Activated CD8-positive, alpha-beta memory T cell treated with anti-CD3 and anti-CD28 coated beads, Interleukin-2, amount 50 U/mL, for 1 hour (primary cell): ENCODE data around the gene PCDHGA10.
"Not testable (repeated sequence)": the region's sequence is repeated elsewhere in the genome, so short reads cannot be mapped to it uniquely, and the experiment has no call there.

Experiments
- DNase-seq: peaks from one replicate; pipeline ENCODE4 v3.0.0-alpha.2; 2020; ENCODE audit errors: extremely low read depth

PCDHGA10 gene

DNA sequence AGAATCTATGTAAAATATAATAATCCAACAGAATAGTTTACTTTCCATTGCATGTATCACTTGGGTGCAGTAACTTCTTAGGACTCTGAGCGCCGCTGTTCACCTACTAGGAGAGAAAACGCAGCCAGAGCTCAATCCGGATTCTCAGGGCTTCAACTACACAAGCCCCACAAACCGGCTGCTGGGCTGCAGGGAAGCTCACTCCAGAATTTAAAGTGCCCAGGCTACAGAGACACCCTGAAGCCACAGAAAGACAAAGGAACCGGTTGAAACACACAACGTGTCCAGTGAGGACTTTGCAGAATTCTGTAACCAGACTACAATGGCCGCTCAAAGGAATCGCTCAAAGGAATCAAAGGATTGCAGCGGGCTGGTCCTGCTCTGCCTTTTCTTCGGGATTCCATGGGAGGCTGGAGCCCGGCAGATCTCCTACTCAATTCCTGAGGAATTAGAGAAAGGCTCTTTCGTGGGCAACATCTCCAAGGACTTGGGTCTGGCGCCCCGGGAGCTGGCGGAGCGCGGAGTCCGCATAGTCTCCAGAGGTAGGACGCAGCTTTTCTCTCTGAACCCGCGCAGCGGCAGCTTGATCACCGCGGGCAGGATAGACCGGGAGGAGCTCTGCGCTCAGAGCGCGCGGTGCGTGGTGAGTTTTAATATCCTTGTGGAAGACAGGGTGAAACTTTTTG lies at the start of gene PCDHGA10:
Gene PCDHGA10, plus strand, starts transcription at position 134 of the 686 bp plus-strand sequence. Its CDS starts 189 bp downstream, at position 323.
- no peak for DNase-seq

DNA sequence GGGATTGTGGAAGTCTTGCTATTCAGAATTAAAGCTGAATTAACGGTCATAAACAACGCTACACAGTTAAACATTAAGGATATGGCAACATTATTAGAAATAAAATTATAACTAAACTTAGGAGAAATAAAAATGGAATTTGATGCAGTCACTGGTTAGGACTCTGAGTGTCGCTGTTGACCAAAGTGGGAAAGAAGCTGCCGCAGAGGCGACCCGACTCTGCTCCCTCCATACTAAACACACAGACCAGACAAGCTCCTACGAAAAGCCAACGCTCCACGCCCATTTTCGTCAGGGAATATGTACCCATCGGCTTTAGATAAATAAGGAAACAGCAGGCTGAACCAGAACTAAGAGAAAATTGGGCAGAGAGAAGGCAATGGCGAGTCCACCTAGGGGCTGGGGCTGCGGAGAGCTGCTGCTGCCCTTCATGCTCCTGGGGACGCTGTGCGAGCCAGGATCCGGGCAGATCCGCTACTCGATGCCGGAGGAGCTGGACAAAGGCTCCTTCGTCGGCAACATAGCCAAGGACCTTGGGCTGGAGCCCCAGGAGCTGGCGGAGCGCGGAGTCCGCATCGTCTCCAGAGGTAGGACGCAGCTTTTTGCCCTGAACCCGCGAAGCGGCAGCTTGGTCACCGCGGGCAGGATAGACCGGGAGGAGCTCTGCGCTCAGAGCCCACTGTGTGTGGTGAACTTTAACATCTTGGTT lies 48.7 kb upstream of the PCDHGA10 start, which contains the start of gene PCDHGA5:
Gene PCDHGA5, plus strand, starts transcription at position 211 of the 709 bp plus-strand sequence. Its CDS starts 169 bp downstream, at position 380.
- no peak for DNase-seq

DNA sequence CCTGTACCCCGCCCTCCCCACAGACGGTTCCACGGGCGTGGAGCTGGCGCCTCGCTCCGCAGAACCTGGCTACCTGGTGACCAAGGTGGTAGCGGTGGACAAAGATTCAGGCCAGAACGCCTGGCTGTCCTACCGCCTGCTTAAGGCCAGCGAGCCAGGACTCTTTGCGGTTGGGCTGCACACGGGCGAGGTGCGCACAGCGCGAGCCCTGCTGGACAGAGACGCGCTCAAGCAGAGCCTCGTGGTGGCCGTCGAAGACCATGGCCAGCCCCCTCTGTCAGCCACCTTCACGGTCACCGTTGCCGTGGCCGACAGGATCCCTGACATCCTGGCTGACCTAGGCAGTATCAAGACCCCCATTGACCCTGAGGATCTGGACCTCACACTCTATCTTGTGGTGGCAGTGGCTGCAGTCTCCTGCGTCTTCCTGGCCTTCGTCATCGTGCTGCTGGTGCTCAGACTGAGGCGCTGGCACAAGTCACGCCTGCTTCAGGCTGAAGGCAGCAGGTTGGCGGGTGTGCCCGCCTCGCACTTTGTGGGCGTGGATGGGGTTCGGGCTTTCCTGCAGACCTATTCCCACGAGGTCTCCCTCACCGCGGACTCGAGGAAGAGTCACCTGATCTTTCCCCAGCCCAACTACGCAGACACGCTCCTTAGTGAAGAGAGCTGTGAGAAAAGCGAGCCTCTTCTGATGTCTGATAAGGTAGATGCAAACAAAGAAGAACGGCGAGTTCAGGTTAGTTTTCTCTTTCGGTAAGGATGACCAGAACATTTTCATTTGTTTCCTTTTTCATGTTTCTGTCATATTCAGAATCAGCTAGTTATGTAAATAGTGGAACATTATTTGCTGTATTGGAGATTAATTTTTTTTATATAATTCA lies 46.5 kb upstream of the PCDHGA10 start:
- DNase-seq = no peak

DNA sequence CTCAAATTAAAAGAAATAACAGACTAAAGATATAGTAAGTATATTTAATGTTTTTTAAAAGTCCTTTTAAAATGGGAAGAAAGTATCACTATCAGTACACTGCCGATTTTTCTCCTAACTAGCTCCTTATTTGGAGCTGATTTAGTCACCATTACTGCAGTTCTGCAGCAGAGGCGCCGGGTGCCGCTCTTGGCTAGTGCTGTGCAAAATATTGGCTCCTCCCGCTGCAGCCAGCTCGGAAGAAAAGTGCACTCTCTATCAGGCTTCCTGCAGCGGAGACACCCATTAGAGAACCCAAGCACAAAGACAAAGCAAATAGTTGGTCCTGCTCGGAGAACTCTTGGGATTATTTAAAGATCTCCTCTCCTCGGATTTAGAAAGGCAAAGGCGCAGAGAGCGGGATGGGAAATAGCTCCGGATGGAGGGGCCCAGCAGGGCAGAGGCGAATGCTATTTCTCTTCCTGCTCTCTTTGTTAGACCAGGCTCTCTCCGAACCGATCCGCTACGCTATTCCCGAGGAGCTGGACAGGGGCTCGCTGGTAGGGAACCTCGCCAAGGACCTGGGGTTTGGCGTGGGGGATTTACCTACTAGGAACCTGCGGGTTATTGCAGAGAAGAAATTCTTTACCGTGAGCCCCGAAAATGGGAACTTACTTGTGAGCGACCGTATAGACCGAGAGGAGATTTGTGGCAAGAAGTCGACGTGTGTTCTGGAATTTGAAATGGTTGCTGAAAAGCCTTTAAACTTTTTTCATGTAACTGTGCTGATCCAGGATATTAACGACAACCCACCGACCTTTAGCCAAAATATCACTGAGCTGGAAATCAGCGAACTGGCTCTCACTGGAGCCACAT lies 42.6 kb upstream of the PCDHGA10 start, which contains the start of gene PCDHGB3:
Gene PCDHGB3, plus strand, starts transcription at position 249 of the 855 bp plus-strand sequence. Its CDS starts 153 bp downstream, at position 402.
- DNase-seq = no peak

DNA sequence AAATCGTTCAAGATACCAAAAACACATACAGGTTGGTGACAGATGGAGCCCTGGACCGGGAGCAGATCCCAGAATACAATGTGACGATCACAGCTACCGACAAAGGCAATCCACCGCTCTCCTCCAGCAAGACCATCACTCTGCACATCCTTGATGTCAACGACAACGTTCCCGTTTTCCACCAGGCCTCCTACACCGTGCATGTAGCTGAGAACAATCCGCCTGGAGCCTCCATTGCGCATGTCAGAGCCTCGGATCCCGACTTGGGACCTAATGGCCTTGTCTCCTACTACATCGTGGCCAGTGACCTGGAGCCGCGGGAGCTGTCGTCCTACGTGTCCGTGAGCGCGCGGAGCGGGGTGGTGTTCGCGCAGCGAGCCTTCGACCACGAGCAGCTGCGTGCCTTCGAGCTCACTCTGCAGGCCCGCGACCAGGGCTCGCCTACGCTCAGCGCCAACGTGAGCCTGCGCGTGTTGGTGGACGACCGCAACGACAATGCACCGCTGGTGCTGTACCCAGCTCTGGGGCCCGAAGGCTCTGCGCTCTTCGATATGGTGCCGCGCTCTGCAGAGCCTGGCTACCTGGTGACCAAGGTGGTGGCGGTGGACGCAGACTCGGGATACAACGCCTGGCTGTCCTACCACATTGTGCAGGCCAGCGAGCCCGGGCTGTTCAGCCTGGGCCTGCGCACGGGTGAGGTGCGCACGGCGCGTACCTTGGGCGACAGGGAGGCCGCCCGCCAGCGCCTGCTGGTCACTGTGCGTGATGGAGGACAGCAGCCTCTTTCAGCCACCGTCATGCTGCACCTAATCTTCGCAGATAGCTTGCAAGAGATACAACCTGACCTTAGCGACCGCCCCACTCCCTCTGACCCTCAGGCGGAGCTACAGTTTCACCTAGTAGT lies 41.0 kb upstream of the PCDHGA10 start:
- no peak for DNase-seq

DNA sequence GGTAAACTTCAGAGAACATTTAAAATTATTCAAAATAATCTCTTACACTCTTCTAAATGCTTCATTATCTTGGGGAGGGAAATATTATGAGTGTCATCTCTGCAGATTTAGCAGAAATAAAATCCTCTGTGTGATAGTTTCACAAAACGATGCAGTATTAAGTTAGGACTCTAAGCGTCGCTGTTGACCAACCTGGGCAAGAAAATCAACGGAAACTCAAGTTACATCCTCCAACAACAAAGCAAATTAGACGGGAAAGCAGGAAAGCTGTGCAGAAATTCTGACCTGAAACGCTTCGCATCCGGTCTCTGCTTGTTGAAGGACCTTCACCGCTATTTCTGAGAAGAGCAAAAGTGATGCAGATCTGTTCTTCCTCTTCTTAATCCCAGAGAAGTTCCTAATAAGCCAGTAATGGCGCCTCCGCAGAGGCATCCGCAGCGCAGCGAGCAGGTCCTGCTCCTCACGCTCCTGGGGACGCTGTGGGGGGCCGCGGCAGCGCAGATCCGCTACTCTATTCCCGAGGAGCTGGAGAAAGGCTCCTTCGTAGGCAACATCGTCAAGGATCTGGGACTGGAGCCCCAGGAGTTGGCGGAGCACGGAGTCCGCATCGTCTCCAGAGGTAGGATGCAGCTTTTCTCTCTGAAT lies 39.0 kb upstream of the PCDHGA10 start, which contains the start of gene PCDHGA6:
Gene PCDHGA6, plus strand, starts transcription at position 219 of the 645 bp plus-strand sequence. Its CDS starts 193 bp downstream, at position 412.
- no peak for DNase-seq

DNA sequence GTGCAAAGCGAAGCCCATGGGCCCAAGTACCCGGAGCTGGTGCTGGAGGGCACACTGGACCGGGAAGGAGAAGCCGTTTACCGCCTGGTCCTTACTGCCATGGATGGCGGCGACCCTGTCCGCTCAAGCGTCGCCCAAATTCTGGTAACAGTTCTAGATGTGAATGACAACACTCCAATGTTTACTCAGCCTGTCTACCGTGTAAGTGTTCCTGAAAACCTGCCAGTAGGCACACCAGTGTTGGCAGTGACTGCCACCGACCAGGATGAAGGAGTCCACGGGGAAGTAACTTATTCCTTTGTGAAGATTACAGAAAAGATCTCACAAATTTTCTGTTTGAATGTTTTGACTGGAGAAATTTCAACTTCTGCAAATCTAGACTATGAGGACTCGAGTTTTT lies 38.2 kb upstream of the PCDHGA10 start:
- no peak for DNase-seq

DNA sequence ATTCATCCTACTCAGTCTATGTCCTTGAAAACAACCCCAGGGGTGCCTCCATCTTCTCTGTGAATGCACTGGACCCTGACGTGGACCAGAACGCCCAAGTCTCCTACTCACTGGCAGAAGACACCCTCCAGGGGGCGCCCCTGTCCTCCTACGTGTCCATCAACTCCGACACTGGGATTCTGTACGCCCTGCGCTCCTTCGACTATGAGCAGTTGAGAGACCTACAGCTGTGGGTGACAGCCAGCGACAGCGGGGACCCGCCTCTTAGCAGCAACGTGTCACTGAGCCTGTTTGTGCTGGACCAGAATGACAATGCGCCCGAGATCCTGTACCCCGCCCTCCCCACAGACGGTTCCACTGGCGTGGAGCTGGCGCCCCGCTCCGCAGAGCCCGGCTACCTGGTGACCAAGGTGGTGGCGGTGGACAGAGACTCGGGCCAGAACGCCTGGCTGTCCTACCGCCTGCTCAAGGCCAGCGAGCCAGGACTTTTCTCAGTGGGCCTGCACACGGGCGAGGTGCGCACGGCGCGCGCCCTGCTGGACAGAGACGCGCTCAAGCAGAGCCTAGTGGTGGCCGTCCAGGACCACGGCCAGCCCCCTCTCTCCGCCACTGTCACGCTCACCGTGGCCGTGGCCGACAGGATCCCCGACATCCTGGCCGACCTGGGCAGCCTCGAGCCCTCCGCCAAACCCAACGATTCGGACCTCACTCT lies 37.2 kb upstream of the PCDHGA10 start:
- not testable (repeated sequence) for DNase-seq

DNA sequence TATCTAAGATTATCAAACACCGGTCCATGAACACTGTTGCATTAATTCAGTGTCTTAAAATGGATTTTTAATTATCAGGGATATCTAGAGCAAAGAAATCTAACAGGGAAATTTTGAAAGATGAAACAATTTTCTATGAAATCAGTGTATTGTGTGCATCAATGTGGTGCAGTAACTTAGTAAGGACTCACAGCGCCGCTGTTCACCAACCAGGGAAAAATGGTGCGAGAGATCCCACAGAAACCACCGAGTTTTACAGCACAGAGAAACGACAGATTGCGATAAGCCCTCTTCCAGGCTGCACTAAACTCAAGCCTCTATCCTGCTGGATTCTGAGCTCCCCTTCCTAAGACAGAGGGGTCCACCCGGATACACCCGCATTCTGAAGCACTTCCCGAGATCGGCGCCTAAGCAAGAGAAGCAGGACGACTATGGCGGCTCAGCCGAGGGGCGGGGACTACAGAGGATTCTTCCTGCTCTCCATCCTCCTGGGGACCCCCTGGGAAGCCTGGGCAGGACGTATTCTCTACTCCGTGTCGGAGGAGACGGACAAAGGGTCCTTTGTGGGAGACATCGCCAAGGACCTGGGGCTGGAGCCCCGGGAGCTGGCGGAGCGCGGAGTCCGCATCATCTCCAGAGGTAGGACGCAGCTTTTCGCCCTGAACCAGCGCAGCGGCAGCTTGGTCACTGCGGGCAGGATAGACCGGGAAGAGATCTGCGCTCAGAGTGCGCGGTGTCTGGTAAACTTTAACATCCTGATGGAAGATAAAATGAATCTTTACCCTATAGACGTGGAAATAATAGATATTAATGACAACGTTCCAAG lies 30.1 kb upstream of the PCDHGA10 start, which contains the start of gene PCDHGA7:
Gene PCDHGA7, plus strand, starts transcription at position 274 of the 826 bp plus-strand sequence. Its CDS starts 158 bp downstream, at position 432.
- no peak for DNase-seq

DNA sequence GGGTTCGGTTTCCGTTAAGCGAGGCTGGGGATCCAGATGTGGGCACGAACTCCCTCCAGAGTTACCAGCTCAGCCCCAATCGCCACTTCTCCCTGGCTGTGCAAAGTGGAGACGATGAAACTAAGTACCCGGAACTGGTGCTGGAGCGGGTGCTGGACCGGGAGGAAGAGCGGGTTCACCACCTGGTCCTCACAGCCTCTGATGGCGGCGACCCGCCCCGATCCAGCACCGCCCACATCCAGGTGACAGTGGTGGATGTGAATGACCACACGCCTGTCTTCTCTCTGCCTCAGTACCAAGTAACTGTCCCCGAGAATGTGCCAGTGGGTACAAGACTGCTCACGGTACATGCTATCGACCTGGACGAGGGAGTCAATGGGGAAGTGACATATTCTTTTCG lies 29.4 kb upstream of the PCDHGA10 start:
- DNase-seq = no peak

DNA sequence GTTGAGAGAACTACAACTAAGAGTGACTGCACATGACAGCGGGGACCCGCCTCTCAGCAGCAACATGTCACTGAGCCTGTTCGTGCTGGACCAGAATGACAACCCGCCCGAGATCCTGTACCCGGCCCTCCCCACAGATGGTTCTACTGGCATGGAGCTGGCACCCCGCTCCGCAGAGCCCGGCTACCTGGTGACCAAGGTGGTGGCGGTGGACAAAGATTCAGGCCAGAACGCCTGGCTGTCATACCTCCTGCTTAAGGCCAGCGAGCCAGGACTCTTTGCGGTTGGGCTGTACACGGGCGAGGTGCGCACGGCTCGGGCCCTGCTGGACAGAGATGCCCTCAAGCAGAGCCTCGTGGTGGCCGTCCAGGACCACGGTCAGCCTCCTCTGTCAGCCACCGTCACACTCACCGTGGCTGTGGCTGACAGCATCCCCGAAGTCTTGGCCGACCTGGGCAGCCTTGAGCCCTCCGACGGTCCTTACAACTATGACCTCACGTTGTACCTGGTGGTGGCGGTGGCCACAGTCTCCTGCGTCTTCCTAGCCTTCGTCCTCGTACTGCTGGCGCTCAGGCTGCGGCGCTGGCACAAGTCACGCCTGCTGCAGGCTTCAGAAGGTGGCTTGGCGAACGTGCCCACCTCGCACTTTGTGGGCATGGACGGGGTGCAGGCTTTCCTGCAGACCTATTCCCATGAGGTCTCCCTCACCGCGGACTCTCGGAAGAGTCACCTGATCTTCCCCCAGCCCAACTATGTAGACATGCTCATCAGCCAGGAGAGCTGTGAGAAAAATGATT lies 28.1 kb upstream of the PCDHGA10 start:
- DNase-seq = no peak

DNA sequence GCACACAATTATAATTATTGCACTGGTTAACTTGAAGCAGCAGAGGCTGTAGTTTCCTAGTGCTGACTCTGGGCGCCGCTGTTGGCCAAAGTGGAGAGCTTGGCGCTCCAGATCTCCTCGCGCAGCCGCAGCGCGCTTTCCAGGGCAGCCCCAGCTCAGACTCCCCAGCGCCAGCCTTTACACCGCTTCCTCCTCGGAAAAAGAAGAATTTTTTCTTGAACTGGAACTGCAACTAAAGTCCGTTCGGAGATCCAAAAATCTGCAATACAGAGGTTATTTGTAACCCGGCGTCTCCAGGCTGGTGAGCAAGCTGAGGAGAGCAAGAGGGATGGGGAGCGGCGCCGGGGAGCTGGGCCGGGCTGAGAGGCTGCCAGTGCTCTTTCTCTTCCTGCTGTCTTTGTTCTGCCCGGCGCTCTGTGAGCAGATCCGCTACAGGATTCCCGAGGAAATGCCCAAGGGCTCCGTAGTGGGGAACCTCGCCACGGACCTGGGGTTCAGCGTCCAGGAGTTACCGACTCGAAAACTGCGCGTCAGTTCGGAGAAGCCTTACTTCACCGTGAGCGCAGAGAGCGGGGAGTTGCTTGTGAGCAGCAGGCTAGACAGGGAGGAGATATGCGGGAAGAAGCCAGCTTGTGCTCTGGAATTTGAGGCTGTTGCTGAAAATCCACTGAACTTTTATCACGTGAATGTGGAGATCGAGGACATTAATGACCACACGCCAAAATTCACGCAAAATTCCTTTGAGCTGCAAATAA lies 25.1 kb upstream of the PCDHGA10 start, which contains the start of gene PCDHGB4:
Gene PCDHGB4, plus strand, starts transcription at position 142 of the 755 bp plus-strand sequence. Its CDS starts 187 bp downstream, at position 329.
- DNase-seq = not testable (repeated sequence)

DNA sequence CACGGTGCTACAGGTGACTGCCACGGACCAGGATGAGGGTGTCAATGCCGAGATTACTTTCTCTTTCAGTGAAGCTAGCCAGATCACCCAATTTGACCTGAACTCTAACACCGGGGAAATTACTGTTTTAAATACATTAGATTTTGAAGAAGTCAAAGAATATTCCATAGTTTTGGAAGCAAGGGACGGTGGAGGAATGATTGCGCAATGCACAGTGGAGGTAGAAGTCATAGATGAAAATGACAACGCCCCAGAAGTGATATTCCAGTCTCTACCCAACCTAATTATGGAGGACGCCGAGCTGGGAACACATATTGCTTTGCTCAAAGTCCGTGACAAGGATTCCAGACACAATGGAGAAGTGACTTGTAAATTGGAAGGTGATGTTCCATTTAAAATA lies 24.1 kb upstream of the PCDHGA10 start:
- DNase-seq = no peak

DNA sequence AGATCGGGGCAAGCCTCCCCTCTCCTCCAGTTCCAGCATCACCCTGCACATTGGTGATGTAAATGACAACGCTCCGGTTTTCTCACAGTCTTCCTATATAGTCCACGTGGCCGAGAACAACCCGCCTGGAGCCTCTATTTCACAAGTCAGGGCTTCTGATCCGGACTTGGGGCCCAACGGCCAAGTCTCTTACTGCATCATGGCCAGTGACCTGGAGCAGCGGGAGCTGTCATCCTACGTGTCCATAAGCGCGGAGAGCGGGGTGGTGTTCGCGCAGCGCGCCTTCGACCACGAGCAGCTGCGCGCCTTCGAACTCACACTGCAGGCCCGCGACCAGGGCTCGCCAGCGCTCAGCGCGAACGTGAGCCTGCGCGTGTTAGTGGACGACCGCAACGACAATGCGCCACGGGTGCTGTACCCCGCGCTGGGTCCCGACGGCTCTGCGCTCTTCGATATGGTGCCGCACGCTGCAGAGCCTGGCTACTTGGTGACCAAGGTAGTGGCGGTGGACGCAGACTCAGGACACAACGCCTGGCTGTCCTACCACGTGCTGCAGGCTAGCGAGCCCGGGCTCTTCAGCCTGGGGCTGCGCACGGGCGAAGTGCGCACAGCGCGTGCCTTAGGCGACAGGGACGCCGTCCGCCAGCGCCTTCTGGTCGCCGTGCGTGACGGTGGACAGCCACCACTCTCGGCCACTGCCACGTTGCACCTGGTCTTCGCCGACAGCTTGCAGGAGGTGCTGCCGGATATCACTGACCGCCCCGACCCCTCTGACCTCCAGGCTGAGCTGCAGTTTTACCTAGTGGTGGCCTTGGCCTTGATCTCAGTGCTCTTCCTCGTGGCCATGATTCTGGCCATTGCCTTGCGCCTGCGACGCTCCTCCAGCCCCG lies 23.4 kb upstream of the PCDHGA10 start:
- no peak for DNase-seq
